Measurements from ENCODE around the gene ABCB9. TPM values are rescaled to one million over a fixed set of nuclear protein-coding genes. Genes with fewer than 3 reads are reported as not detected.

The ABCB9 gene
- total and polyA plus RNA-seq, 2 donors: 2.4 to 6.6 TPM

DNA sequence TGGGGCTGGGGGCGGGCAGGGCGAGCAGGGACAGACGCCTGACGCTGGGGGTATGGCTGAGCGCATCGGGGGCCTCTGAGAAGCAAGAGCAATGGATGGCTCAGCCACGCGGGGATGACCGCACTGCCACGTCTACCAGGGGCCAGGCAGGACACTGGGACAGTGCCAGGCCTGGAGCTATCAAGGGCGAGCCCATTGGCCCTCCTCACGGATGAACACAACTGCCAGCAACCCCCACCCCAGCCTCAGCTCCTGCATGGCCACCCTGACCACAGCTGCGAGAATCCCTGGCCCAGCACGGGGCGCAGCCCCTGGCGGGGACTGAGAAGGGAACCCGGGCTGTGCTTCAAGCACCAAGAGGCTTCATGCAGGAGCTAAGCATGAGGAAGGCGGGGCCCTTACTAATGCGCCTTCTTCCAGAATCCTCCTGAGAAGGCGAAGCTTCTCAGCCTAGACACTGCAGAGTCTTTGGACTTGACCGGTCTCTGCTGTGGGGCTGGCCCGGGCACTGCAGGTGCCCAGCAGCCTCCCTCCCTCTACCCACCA, 23.7 kb upstream of the ABCB9 start:
- Histone ChIP-seq H3K4me3 (ENCODE audit: low read depth, low read length) (no peak overlapping the region), H3K4me1 (ENCODE audit: insufficient read depth) (no peaks in the 10 kb centered on the region), H3K27ac (ENCODE audit: low read depth) (no peak overlapping the region), H3K36me3 (ENCODE audit: insufficient read depth) (no peaks in the 10 kb centered on the region)
- DNase-seq (ENCODE audit: extremely low spot score): no peak
- 89% methylated on average over 22 of the region's 22 CpGs for WGBS

DNA sequence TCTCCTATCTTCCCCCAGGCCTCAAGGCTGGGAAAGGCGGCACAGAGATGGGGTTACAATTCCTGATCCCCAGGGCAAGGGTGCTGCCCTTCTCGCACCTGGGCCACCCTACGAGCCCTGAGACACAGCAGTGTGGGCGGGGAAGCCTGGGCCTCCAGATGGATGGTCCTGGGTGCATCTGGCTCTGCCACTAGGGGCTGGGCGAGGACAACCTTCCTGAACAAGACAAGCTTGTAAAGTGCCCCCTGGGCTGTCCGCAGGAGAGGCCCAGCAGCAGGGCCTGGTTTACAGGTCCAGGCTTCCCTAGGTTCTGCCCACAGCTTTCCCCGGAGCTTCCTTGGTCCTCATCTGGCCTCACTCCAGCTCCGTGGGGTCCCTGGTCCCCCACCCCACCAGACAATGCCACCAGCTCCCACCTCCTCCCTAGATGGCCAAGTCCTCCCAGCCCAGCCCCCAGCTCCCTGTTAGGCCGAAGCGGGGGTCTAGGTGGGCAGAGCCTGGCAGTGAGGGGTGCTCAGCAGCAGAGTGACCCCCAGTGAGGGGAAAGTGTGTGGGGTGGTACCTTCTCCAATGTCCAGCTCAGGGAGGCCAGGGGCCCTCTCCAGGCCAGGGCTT, 23.1 kb upstream of the ABCB9 start:
- Histone ChIP-seq H3K27ac (ENCODE audit: low read depth) (no peak overlapping the region), H3K36me3 (ENCODE audit: insufficient read depth) (no peaks in the 10 kb centered on the region), H3K4me3 (ENCODE audit: low read depth, low read length) (no peak overlapping the region), H3K4me1 (ENCODE audit: insufficient read depth) (no peaks in the 10 kb centered on the region)
- DNase-seq (ENCODE audit: extremely low spot score): no peak
- WGBS: 85% methylated on average over 10 of the region's 10 CpGs

DNA sequence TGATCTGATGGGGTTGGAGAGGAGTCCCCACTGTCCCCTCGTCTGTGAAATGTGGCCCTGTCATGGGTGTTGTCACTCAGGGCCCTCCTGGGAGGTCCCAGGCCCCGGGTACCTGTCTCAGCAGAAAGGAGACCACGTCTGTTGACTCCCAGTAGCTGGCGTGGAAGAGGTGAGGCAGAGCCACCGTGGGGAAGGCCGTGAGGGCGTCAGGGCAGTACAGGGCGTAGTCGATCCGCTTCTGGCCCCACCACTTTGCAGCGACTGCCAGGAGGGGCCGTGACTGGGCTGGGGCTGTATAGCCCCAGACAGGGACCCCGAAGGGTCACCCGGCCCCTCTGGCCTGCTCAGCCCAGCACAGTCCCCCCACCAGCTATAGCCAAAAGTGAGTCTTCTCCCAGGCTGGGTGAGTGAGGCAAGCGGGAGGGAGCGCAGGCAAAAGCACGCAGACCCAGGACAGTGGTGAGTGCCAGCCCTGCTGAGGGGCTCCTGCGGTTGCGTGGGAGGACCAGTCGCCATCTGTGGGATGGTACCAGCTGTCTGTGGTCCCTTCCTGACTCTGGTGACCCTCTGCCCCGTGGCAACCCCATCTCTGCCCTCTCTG, 22.4 kb upstream of the ABCB9 start:
- WGBS: 90% methylated on average over 21 of the region's 21 CpGs

DNA sequence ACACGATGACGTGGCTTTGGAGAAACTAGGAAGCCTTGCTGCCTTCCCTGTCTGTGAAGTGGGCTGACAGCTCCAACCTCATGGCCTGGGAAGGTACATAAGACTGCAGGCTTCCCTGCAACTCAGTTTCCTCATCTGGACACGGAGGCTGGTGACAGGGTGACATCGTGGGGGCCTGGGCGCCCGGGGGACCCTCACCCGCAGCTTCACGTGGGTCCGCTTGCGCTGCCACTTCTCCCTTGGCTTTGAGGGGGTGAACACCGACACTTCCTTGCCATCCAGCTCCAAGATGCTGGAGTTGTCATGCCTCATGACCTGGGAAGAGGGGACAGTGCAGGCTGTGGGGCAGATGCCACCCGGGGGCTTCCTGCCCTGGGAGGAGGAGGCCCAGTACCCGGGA, 21.8 kb upstream of the ABCB9 start:
- no peak for DNase-seq (ENCODE audit: extremely low spot score)
- Histone ChIP-seq H3K27ac (ENCODE audit: low read depth) (no peak overlapping the region), H3K36me3 (ENCODE audit: insufficient read depth) (no peaks in the 10 kb centered on the region), H3K4me3 (ENCODE audit: low read depth, low read length) (no peak overlapping the region), H3K4me1 (ENCODE audit: insufficient read depth) (no peaks in the 10 kb centered on the region)
- 90% methylated on average over 13 of the region's 13 CpGs for WGBS

More for the DNA sequence above, 22.4 kb upstream of the ABCB9 start:
- Histone ChIP-seq H3K4me3 (ENCODE audit: low read depth, low read length) (no peak overlapping the region), H3K36me3 (ENCODE audit: insufficient read depth) (no peaks in the 10 kb centered on the region), H3K27ac (ENCODE audit: low read depth) (no peak overlapping the region), H3K4me1 (ENCODE audit: insufficient read depth) (no peaks in the 10 kb centered on the region)
- DNase-seq (ENCODE audit: extremely low spot score): no peak

DNA sequence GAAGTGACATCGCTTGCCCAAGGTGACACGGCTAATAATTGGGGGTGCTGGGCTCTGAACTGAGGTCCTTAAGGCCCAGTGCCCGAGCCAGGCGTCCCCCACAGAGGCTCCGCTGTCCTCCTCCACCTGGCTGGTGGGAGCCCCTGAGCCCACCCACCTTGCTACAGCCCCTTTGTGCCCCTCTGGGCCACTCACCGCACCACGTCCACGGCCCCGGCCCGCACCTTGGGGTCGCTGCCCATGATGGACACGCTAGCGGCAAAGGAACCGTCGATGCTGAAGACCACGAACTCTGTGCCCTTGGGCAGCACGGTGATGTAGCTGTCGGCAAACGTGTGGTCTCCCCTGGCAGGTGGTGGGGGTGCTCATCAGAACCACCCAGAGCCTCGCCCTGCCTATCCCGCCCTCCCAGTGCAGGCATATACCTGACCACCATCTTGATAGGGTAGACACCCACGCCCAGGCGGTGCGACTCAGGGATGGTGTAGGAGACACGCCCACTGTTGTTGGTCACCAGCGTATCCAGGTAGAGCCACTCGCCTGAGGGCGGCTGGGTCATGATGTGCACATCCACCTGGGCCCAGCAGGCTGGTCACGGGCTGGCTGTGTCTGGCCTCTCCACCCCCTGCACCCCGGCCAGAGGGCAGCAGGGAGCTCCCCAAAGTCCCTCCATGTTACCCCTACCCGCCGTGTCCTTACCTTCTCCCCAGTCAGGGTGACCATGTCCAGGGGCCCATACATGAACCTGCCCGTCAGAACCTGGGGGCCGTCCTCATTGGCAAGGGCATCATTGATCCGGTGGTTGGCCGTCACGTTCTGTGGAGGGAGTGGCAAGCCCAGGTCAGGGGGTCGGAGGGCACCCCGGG, 21.1 kb upstream of the ABCB9 start:
- Histone ChIP-seq H3K4me3 (ENCODE audit: low read depth, low read length) (no peak overlapping the region), H3K4me1 (ENCODE audit: insufficient read depth) (no peaks in the 10 kb centered on the region), H3K36me3 (ENCODE audit: insufficient read depth) (no peaks in the 10 kb centered on the region), H3K27ac (ENCODE audit: low read depth) (no peak overlapping the region)
- no peak for DNase-seq (ENCODE audit: extremely low spot score)
- 93% methylated on average over 39 of the region's 39 CpGs for WGBS

DNA sequence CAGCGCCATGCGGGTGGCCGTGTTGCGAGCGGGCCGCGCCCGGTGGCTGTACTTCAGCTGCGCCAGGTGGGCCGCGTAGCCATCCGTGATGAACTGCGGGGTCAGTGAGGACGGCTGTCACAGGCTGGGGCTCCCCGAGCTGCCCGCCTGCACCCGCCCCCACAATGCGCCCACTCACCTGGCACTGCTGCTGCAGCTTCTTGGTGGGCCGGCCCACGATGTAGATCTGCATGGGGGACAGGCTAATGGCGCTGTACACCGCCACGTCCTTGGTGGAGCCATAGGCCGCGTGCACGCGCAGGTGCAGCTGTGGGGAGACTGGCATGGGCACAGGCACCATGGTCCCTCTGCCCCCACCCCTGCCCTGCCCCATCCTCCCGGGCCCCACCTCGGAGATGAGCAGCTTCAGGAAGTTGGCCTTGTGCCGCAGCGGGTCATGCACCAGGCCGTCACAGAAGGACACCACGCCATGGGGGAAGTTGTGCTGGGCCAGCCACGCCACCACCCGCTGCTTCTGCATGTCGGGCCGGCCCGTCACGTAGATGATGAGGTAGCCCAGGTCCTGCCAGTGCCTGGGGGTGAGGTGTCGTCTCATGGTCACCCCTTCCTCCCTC, 20.1 kb upstream of the ABCB9 start:
- Histone ChIP-seq H3K27ac (ENCODE audit: low read depth) (no peak overlapping the region), H3K4me3 (ENCODE audit: low read depth, low read length) (no peak overlapping the region), H3K36me3 (ENCODE audit: insufficient read depth) (no peaks in the 10 kb centered on the region), H3K4me1 (ENCODE audit: insufficient read depth) (no peaks in the 10 kb centered on the region)
- DNase-seq (ENCODE audit: extremely low spot score): no peak
- WGBS: 93% methylated on average over 40 of the region's 40 CpGs

DNA sequence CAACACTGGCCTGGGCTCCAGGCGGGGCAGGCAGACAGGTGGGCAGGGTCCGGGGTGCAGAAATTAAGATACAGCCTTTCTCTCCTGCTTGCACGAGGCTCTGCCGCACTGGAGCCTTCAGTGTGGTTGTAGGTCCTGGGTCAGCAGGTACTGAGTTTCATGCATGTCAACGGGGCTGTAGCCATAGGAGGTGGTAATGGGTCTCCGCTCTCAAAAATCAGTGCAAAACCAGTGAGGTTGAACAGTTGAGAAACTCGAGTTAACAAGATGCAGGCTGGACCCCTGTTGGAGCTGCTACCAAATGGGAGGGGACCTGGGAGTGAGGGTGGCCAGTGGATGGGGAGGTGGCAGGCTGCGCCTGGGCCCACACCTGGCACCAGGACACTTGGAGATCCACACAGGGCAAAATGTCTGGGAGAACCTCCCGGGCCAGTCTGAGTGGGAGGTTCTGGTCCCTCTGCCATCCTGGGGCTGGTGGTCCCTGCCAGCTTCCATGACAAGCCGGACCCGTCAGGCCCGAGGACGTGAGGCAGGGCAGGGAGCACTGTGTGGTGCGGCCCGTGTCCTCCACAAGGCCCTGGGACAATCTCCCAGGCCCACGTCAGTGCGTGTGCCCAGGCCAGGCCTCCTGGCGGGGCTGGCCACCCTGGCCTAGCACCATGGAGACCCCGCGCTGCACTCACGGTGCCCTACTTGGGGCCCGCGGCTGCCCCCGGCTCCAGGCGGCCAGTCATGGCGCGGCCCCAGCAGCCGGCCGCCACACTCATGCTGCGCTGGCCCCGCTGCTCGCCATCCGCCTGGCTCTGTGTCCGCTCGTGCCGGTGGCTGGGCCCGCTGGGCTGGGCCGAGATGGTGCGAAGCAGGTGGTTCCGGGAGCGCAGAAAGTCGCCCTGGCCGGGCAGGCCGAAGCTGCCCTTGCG, 19.3 kb upstream of the ABCB9 start:
- Histone ChIP-seq H3K36me3 (ENCODE audit: insufficient read depth) (no peaks in the 10 kb centered on the region), H3K4me1 (ENCODE audit: insufficient read depth) (no peaks in the 10 kb centered on the region), H3K4me3 (ENCODE audit: low read depth, low read length) (no peak overlapping the region), H3K27ac (ENCODE audit: low read depth) (no peak overlapping the region)
- no peak for DNase-seq (ENCODE audit: extremely low spot score)
- WGBS: 87% methylated on average over 45 of the region's 45 CpGs

DNA sequence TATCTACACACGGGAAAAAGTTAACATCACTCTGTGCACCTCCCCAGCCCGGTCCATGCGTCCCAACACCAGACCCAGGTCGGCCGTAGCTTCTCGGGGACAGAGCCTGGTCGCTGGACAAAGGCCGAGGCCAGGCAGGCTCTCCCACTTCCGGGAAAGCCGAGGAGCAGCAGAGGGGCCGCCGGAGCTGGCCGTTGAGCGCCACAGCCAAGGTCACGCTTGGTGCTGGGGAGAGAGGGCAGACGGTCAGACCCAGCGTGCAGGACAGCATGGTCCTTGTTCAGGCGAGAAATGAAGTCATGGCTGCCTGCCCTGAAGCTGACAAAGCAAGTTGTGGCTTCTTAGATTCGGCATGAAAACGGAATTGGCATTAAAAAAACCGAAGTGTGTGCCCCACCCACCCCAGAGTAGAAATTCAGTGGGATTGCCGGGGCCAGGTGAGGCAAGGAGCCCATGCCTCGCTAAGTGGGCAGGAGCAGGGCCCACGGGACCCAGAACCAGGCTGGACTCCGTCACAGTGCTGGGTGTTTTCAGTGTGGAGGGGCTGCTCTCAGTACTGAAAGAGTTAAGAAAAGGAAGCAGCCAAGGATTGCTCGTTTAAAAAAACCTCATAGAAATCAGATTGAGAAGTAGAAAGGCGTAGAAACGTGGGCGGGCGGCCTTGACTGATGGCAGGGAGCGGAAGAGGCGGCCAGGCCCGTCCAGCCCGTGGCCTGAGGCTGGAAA, 18.5 kb upstream of the ABCB9 start:
- Histone ChIP-seq H3K27ac (ENCODE audit: low read depth) (no peak overlapping the region), H3K36me3 (ENCODE audit: insufficient read depth) (no peaks in the 10 kb centered on the region), H3K4me3 (ENCODE audit: low read depth, low read length) (no peak overlapping the region), H3K4me1 (ENCODE audit: insufficient read depth) (no peaks in the 10 kb centered on the region)
- no peak for DNase-seq (ENCODE audit: extremely low spot score)
- WGBS: 31% methylated on average over 34 of the region's 34 CpGs

DNA sequence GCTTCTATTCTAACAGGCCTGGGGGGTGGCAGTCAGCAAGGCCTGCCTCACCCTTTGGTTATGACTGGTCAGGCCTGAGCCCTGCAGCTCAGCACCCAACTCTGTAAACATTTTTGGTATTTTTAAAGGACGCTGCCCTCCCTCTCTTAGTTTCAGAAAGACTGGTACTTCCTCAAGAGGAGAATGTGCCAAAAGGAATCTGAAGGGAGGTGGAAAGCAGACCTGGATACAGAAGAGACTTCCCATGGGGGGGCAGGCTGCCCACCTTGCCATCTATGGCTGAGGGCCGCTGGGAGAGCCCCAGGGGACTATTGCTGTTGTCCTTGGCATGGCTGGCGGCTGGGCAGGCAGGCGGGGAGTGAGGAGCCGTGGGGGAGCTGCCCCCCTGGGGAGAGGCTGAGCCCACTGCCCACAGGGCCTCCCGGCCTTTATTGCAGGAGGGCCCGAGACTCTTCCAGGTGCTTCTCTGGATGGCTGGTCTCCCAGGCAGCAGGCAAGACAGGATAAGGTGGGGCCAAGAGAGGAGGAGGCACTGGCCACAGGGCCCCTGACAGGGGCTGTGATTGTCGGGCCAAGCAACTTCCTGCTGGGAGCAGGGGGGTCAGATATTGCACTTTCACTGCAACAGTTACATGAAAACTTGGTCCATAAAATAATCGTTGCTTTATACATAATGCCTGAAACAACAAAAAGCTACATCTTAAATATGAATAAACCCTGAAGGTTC, 17.7 kb upstream of the ABCB9 start:
- Histone ChIP-seq H3K27ac (ENCODE audit: low read depth) (no peak overlapping the region), H3K4me3 (ENCODE audit: low read depth, low read length) (no peak overlapping the region), H3K36me3 (ENCODE audit: insufficient read depth) (no peaks in the 10 kb centered on the region), H3K4me1 (ENCODE audit: insufficient read depth) (no peaks in the 10 kb centered on the region)
- 32% methylated on average over 9 of the region's 9 CpGs for WGBS
- DNase-seq (ENCODE audit: extremely low spot score): no peak

DNA sequence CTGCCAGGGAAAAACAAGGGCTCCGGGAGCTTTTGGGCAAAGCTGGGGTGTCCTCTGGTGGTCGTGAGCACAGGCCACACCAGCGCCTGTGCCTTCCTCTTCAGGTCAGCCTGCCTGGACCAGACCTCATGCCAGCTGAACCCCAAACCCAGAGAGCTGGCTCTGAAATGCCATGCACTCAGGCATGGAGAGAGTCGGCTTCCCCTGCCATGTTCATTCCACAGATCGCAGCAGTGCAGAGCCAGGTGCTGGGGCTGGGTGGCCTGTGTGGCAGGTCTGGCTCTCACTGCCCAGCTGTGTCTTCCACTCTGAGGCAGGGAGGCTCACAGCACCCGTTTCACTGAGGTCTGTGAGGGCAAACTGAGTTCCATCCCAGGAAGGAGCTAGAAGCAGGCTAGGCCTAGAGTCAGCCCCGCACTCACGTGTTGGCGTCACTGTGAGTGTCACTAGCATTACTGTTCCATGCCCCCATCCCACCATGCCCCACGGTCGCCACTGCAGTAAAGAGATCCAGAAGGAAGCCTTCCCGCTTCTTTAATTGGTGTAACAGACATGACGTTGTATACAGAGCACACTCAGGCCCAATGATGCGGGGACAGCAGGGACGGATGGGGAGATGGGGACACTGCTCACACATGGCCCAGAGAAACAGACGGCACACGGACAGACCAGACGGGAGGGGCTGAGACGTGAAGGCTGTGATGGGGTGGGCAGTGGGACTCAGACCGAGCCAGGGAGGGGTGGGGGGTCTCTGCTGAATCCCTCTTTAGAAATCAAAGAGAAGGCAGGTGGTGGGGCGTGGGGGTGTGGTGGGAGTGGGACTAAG, 16.9 kb upstream of the ABCB9 start:
- no peak for DNase-seq (ENCODE audit: extremely low spot score)
- 68% methylated on average over 21 of the region's 21 CpGs for WGBS
- H3K27ac ChIP-seq (ENCODE audit: low read depth): no peak overlapping the region
- no peaks in the 10 kb centered on the region for H3K4me1 ChIP-seq (ENCODE audit: insufficient read depth)
- H3K4me3 ChIP-seq (ENCODE audit: low read depth, low read length): no peak overlapping the region
- no peaks in the 10 kb centered on the region for H3K36me3 ChIP-seq (ENCODE audit: insufficient read depth)

DNA sequence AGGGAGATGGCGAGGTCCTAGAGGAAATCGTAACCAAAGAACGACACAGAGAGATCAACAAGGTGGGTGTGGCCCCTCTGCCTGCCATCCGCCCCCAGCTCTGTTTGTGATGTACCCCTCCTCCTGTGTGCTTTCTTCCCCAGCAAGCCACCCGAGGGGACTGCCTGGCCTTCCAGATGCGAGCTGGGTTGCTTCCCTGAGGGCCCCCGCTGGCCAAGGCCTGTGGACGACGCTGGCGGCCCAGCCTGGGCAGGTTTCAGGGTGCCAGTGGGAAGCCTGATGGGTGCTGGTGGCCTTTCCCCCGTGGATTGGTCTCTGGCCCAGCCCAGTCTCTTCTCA, 16.2 kb upstream of the ABCB9 start:
- no peak for DNase-seq (ENCODE audit: extremely low spot score)
- Histone ChIP-seq H3K27ac (ENCODE audit: low read depth) (no peak overlapping the region), H3K36me3 (ENCODE audit: insufficient read depth) (no peaks in the 10 kb centered on the region), H3K4me1 (ENCODE audit: insufficient read depth) (no peaks in the 10 kb centered on the region), H3K4me3 (ENCODE audit: low read depth, low read length) (no peak overlapping the region)
- 67% methylated on average over 11 of the region's 11 CpGs for WGBS
